Testis (tissue), 2 donors: ENCODE results near the gene COMTD1.

Source experiments
- POLR2A ChIP-seq: fragments of 450-650 bp; IDR thresholded peaks from one replicate; pipeline ENCODE4 v1.6.1; 2017; ENCODE audit warnings: antibody characterized with exemption, mild to moderate bottlenecking, moderate library complexity
- TF ChIP-seq, protein P1 (sequence below), 3 experiments: fragments of 450-650 bp in 2 of 3; fragments of 200-600 bp in 1 of 3; sonication (generic) in 1 of 3; IDR thresholded peaks; one replicate each; pipeline ENCODE4 v1.5.1; 2016 to 2019; ENCODE audit warnings: antibody characterized with exemption in 3 of 3, mild to moderate bottlenecking in 2 of 3, moderate library complexity in 1 of 3

DNA sequence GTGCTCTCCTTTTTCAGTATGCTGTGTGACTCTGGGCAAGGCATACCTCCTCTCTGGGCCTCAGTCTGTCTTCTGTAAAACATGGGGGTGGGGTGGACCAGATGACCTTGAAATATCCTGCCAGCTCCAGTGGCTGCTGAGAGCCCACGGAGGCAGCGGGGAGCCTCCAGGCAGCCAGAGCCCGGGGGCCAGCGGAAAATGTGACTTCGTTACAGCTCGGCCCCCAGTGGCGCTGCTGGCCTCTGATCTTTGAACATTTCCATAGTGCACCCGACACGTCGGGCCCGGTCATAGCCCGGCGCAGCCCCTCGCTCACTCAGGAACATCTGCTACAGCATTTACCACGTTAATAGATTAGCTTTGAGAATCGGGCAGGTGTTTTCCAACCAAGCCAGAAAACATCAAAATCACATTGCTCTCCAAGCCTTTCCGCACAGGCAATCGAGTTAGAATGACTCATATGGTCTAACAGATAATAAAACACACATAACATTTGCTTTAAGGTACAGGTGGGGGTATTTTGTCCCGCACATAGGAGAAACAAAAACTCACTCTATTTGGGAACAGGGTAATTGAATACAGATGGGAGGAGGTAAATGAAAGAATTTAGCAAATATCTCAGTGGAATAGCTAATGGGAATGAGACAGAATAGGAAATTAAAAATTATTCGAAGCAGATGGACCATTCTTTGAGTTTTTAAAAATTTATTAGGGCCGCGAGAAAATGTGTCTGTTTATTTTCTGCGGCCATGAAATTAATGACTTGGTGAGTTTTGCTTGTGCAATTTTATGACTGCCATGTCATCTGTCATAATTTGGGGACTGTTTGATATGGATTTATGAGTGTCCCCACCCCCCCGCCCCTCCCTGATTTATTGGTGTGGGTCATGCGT lies 26.3 kb upstream of the COMTD1 start:
- TF ChIP-seq, protein P1, sequence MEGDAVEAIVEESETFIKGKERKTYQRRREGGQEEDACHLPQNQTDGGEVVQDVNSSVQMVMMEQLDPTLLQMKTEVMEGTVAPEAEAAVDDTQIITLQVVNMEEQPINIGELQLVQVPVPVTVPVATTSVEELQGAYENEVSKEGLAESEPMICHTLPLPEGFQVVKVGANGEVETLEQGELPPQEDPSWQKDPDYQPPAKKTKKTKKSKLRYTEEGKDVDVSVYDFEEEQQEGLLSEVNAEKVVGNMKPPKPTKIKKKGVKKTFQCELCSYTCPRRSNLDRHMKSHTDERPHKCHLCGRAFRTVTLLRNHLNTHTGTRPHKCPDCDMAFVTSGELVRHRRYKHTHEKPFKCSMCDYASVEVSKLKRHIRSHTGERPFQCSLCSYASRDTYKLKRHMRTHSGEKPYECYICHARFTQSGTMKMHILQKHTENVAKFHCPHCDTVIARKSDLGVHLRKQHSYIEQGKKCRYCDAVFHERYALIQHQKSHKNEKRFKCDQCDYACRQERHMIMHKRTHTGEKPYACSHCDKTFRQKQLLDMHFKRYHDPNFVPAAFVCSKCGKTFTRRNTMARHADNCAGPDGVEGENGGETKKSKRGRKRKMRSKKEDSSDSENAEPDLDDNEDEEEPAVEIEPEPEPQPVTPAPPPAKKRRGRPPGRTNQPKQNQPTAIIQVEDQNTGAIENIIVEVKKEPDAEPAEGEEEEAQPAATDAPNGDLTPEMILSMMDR (IDR thresholded peaks at IDR 0.05) = no peak
- TF ChIP-seq POLR2A = no peak
